ENCODE measurements around the gene WDR33. TPM values are rescaled to one million over a fixed set of nuclear protein-coding genes. Genes with fewer than 3 reads are reported as not detected.
"Not testable (repeated sequence)": the region's sequence is repeated elsewhere in the genome, so short reads cannot be mapped to it uniquely, and the experiment has no call there.

WDR33 gene
- total RNA-seq, 3 donors from 2014 or later, result 49.4 to 83.3 (median 50.1) TPM

DNA sequence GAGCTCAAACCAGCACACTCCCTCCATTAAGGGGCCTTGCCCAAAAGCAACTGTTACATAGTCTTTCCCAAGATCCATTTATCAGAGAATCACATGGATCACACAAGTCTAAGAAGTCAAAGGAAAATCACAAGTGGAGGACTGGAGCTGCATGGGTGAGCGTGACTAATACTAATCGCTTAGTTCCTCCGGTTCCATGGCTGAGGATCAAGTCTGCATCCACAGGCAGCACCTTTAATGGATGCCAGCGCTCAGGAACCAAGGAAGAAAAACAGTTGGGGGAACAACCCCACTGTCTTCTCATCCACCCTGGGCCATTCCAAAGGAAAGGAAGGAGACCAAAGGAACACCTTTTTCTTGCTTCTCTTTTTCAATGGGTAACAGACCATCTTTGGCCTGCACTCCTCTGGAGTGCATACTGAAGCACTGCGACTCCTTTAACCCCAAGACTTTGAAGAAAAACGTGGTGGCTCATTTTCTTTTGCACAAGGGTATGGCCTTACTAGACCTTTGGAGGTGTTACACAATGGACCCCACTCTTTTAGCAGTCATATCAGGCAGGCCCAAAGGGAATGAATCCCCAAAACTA is 9.2 kb upstream of the WDR33 start:
- intact Hi-C loops (cut with DNase I; ENCODE audit: low total_unique reads), result loop anchor here (10.0 kb wide), 1 partner anchor 855 kb away; no protein-coding TSS in a partner anchor

GRCh38 chr2:127818794-127819425 is 7.9 kb upstream of the WDR33 start:
- DNase-seq (ENCODE audit: low spot score in 2 of 2), result no peak
- Histone ChIP-seq H3K4me3 (no peak overlapping the region), H3K27ac (no peak overlapping the region), H3K4me1 (no peaks in the 10 kb centered on the region), H3K27me3 (no peaks in the 10 kb centered on the region), H3K36me3 (no peaks in the 10 kb centered on the region), H3K9me3 (peaks cover 24 to 36% of the 10 kb centered on the region in 2 donors)
- TF ChIP-seq, protein P1, sequence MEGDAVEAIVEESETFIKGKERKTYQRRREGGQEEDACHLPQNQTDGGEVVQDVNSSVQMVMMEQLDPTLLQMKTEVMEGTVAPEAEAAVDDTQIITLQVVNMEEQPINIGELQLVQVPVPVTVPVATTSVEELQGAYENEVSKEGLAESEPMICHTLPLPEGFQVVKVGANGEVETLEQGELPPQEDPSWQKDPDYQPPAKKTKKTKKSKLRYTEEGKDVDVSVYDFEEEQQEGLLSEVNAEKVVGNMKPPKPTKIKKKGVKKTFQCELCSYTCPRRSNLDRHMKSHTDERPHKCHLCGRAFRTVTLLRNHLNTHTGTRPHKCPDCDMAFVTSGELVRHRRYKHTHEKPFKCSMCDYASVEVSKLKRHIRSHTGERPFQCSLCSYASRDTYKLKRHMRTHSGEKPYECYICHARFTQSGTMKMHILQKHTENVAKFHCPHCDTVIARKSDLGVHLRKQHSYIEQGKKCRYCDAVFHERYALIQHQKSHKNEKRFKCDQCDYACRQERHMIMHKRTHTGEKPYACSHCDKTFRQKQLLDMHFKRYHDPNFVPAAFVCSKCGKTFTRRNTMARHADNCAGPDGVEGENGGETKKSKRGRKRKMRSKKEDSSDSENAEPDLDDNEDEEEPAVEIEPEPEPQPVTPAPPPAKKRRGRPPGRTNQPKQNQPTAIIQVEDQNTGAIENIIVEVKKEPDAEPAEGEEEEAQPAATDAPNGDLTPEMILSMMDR (IDR thresholded peaks at IDR 0.05), result no peak
- TF ChIP-seq POLR2AphosphoS5 (IDR thresholded peaks at IDR 0.05) (no peak), POLR2A (IDR thresholded peaks at IDR 0.05) (no peak)
- intact Hi-C loops (cut with DNase I; ENCODE audit: low total_unique reads), result no loop called here

More for the DNA sequence above, 9.2 kb upstream of the WDR33 start:
- Histone ChIP-seq H3K27ac (no peak overlapping the region), H3K36me3 (no peaks in the 10 kb centered on the region), H3K9me3 (peaks cover 24 to 36% of the 10 kb centered on the region in 2 donors), H3K4me1 (no peaks in the 10 kb centered on the region), H3K27me3 (no peaks in the 10 kb centered on the region), H3K4me3 (no peak overlapping the region)
- DNase-seq (ENCODE audit: low spot score in 2 of 2), result no peak
- TF ChIP-seq POLR2AphosphoS5 (IDR thresholded peaks at IDR 0.05), result no peak
- TF ChIP-seq POLR2A (IDR thresholded peaks at IDR 0.05), result no peak
- TF ChIP-seq, protein P1 (IDR thresholded peaks at IDR 0.05), result no peak

GRCh38 chr2:127818241-127818640 is 7.3 kb upstream of the WDR33 start:
- no peak for DNase-seq (ENCODE audit: low spot score in 2 of 2)
- H3K27me3 ChIP-seq, result no peaks in the 10 kb centered on the region
- H3K4me1 ChIP-seq, result no peaks in the 10 kb centered on the region
- intact Hi-C loops (cut with DNase I; ENCODE audit: low total_unique reads), result no loop called here
- H3K27ac ChIP-seq, result no peak overlapping the region
- no peak for TF ChIP-seq POLR2AphosphoS5 (IDR thresholded peaks at IDR 0.05)
- TF ChIP-seq, protein P1 (IDR thresholded peaks at IDR 0.05), result no peak
- TF ChIP-seq POLR2A (IDR thresholded peaks at IDR 0.05), result no peak
- H3K4me3 ChIP-seq, result no peak overlapping the region
- H3K9me3 ChIP-seq, result peaks cover 24 to 36% of the 10 kb centered on the region in 2 donors
- H3K36me3 ChIP-seq, result no peaks in the 10 kb centered on the region

DNA sequence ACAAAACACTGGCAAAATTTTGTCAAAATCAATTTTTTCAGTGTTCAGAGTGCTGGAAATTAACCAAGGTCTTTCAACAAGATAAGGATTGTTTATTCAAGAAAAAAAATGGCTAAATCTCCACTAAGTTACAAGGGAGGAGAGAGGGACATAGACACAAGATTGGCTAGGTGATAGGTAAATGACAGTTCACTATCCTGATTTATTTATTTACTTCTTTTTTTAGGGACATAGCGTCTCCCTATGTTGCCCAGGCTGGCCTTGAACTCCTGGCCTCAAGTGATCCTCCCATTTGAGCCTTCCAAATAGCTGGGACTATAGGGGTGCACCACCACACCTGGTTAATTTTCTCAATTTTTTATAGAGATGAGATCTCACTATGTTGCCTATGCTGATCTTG is 3.7 kb upstream of the WDR33 start:
- H3K27ac ChIP-seq, result no peak overlapping the region
- no peaks in the 10 kb centered on the region for H3K36me3 ChIP-seq
- TF ChIP-seq POLR2A (IDR thresholded peaks at IDR 0.05) (no peak), POLR2AphosphoS5 (IDR thresholded peaks at IDR 0.05) (no peak)
- TF ChIP-seq, protein P1 (IDR thresholded peaks at IDR 0.05), result no peak
- H3K9me3 ChIP-seq, result peaks cover 0 to 13% of the 10 kb centered on the region in 2 donors
- no peaks in the 10 kb centered on the region for H3K27me3 ChIP-seq
- H3K4me3 ChIP-seq, result no peak overlapping the region
- intact Hi-C loops (cut with DNase I; ENCODE audit: low total_unique reads), result no loop called here
- H3K4me1 ChIP-seq, result peaks cover 0 to under 1% of the 10 kb centered on the region in 2 donors
- no peak for DNase-seq (ENCODE audit: low spot score in 2 of 2)

- H3K4me3 ChIP-seq; H3K36me3 ChIP-seq; DNase-seq (ENCODE audit: low spot score in 2 of 2); H3K9me3 ChIP-seq; H3K27me3 ChIP-seq; H3K4me1 ChIP-seq; H3K27ac ChIP-seq; intact Hi-C loops (cut with DNase I; ENCODE audit: low total_unique reads): not testable (repeated sequence)
These were observed 1.5 kb upstream of the WDR33 start for GRCh38 chr2:127812441-127812840.

Data from breast epithelium (tissue), 4 donors.